Adipose tissue (tissue), 3 donors: ENCODE measurements around the gene TTLL5. TPM values are rescaled to one million over a fixed set of nuclear protein-coding genes. Genes with fewer than 3 reads are reported as not detected.

Experiments
- H3K27ac ChIP-seq: one replicate; pipeline ENCODE4 v1.5.1; 2013; ENCODE audit warnings: low read depth, low read length
- WGBS, 3 donors: extraction: QIAGEN DNeasy Blood & Tissue Kit; methylation state at CpG; one replicate each; pipeline ENCODE4 v1.1.7; 2013; 5-methylcytosine and 5-hydroxymethylcytosine counted together
- polyA plus RNA-seq, 3 donors: library from polyadenylated mRNA; stranded (reverse); fragments of 200-250 nt; gene quantifications; one replicate each; pipeline ENCODE4 v1.2.3, GENCODE V29; 2013
- donor health status: healthy with polysubstance abuse.
- donor health status: Bipolar disorder and iron deficiency.
- donor health status: healthy.

The TTLL5 gene
- polyA plus RNA-seq, 3 donors: 6.3 to 12.9 (median 8.9) TPM

- no peak overlapping the region for H3K27ac ChIP-seq
Observed at GRCh38 chr14:75648066-75648838, 12.8 kb upstream of the TTLL5 start.

GRCh38 chr14:75649337-75649736 is 11.7 kb upstream of the TTLL5 start:
- no peak overlapping the region for H3K27ac ChIP-seq
- WGBS, 3 donors: 98 to 100% (median 100%) methylated on average over 1 of the region's 1 CpG

More at GRCh38 chr14:75648066-75648838, 12.8 kb upstream of the TTLL5 start:
- WGBS, 3 donors: 45 to 76% (median 70%) methylated on average over 9 of the region's 9 CpGs

- H3K27ac ChIP-seq: no peak overlapping the region
- WGBS, 3 donors: 92 to 97% (median 92%) methylated on average over 1 of the region's 1 CpG
Observed at GRCh38 chr14:75649773-75650172, 11.3 kb upstream of the TTLL5 start.

GRCh38 chr14:75650253-75651058 is 10.6 kb upstream of the TTLL5 start:
- H3K27ac ChIP-seq: no peak overlapping the region
- WGBS, 3 donors: 94 to 97% (median 95%) methylated on average over 5 of the region's 5 CpGs

- WGBS, 3 donors: 92 to 97% (median 94%) methylated on average over 1 of the region's 1 CpG
- no peak overlapping the region for H3K27ac ChIP-seq
Observed at GRCh38 chr14:75653563-75653962, 7.5 kb upstream of the TTLL5 start.

- no peak overlapping the region for H3K27ac ChIP-seq
- WGBS, 3 donors: 6 to 9% (median 7%) methylated on average over 4 of the region's 4 CpGs
Observed at GRCh38 chr14:75654127-75654732, 6.8 kb upstream of the TTLL5 start.

- WGBS, 3 donors: 0% methylated on average over 1 of the region's 1 CpG
- no peak overlapping the region for H3K27ac ChIP-seq
Observed at GRCh38 chr14:75655235-75655634, 5.8 kb upstream of the TTLL5 start.

- WGBS, 3 donors: 67 to 76% (median 76%) methylated on average over 4 of the region's 4 CpGs
Observed at GRCh38 chr14:75657331-75657730, 3.7 kb upstream of the TTLL5 start.

GRCh38 chr14:75658957-75659356 is 2.1 kb upstream of the TTLL5 start:
- H3K27ac ChIP-seq: no peak overlapping the region
- 91 to 99% (median 94%) methylated on average over 2 of the region's 2 CpGs for WGBS, 3 donors

More at GRCh38 chr14:75657331-75657730, 3.7 kb upstream of the TTLL5 start:
- no peak overlapping the region for H3K27ac ChIP-seq

- 12 to 25% (median 19%) methylated on average over 4 of the region's 4 CpGs for WGBS, 3 donors
- no peak overlapping the region for H3K27ac ChIP-seq
Observed at GRCh38 chr14:75660238-75660629, 812 bp upstream of the TTLL5 start.

GRCh38 chr14:75661499-75661814 is 411 bp downstream of the TTLL5 start:
- H3K27ac ChIP-seq: no peak overlapping the region
- 0 to 1% (median 1%) methylated on average over 18 of the region's 18 CpGs for WGBS, 3 donors

GRCh38 chr14:75662966-75663365 is 1.9 kb downstream of the TTLL5 start:
- 65 to 90% (median 69%) methylated on average over 3 of the region's 3 CpGs for WGBS, 3 donors

GRCh38 chr14:75667099-75667765 is 6.2 kb downstream of the TTLL5 start:
- 76 to 90% (median 78%) methylated on average over 2 of the region's 2 CpGs for WGBS, 3 donors
- no peak overlapping the region for H3K27ac ChIP-seq

More at GRCh38 chr14:75662966-75663365, 1.9 kb downstream of the TTLL5 start:
- no peak overlapping the region for H3K27ac ChIP-seq

GRCh38 chr14:75672605-75673192 is 11.7 kb downstream of the TTLL5 start:
- WGBS, 3 donors: 87 to 94% (median 88%) methylated on average over 1 of the region's 1 CpG
- no peak overlapping the region for H3K27ac ChIP-seq

- H3K27ac ChIP-seq: no peak overlapping the region
- 95 to 99% (median 97%) methylated on average over 4 of the region's 4 CpGs for WGBS, 3 donors
Observed at GRCh38 chr14:75673345-75674035, 12.4 kb downstream of the TTLL5 start.

- 77 to 85% (median 81%) methylated on average over 2 of the region's 2 CpGs for WGBS, 3 donors
- no peak overlapping the region for H3K27ac ChIP-seq
Observed at GRCh38 chr14:75675265-75675960, 14.4 kb downstream of the TTLL5 start.

GRCh38 chr14:75685910-75686309 is 24.9 kb downstream of the TTLL5 start:
- WGBS, 3 donors: 38 to 93% (median 89%) methylated on average over 2 of the region's 2 CpGs
- no peak overlapping the region for H3K27ac ChIP-seq
